Breast epithelium (tissue), 4 donors: ENCODE results near the gene ADCY7. TPM values are rescaled to one million over a fixed set of nuclear protein-coding genes. Genes with fewer than 3 reads are reported as not detected.

Experiments
- DNase-seq, 2 donors: peaks; one replicate each; pipeline ENCODE4 v3.0.0-alpha.2; 2019; ENCODE audit warnings: low spot score in 2 of 2
- H3K27ac ChIP-seq, 2 donors: fragments of 200-600 bp; sonication (generic) in 1 of 2; one replicate each; pipeline ENCODE4 v1.5.1; 2016 to 2019; ENCODE audit warnings: mild to moderate bottlenecking in 1 of 2
- H3K27me3 ChIP-seq, 2 donors: fragments of 200-600 bp; sonication (generic) in 1 of 2; one replicate each; pipeline versions ENCODE4 v1.5.1 to v1.6.0; 2017 to 2019; ENCODE audit warnings: control low read depth in 1 of 2, mild to moderate bottlenecking in 1 of 2
- H3K36me3 ChIP-seq: fragments of 200-600 bp; one replicate; pipeline ENCODE4 v1.5.1; 2019
- H3K4me1 ChIP-seq, 2 donors: fragments of 200-600 bp; sonication (generic); one replicate each; pipeline ENCODE4 v1.5.1; 2016 to 2019; ENCODE audit warnings: control low read depth in 1 of 2
- H3K4me3 ChIP-seq, 3 donors: fragments of 200-600 bp; sonication (generic); 1 replicate in 2 of 3; 2 replicates in 1 of 3; pipeline ENCODE4 v1.5.1; 2016 to 2019; ENCODE audit warnings: mild to moderate bottlenecking in 3 of 3, moderate library complexity in 2 of 3
- H3K9me3 ChIP-seq, 2 donors: fragments of 200-600 bp; sonication (generic) in 1 of 2; one replicate each; pipeline ENCODE4 v1.5.1; 2016 to 2019; ENCODE audit warnings: control low read depth in 1 of 2
- CTCF ChIP-seq, 3 donors: fragments of 450-650 bp; IDR thresholded peaks; one replicate each; pipeline ENCODE4 v1.5.1; 2016 to 2017; ENCODE audit warnings: antibody characterized with exemption in 3 of 3, mild to moderate bottlenecking in 3 of 3, moderate library complexity in 3 of 3
- POLR2A ChIP-seq: fragments of 450-650 bp; IDR thresholded peaks from one replicate; pipeline ENCODE4 v1.6.1; 2016; ENCODE audit warnings: antibody characterized with exemption, mild to moderate bottlenecking, moderate library complexity
- POLR2AphosphoS5 ChIP-seq, 3 donors: sonication (generic); formaldehyde crosslinking; IDR thresholded peaks; one replicate each; pipeline ENCODE4 v1.6.1; 2017; ENCODE audit warnings: antibody characterized with exemption in 3 of 3
- intact Hi-C: fragments of 100-400 bp; cut with DNase I; formaldehyde crosslinking; loops from one replicate; pipeline ENCODE4 v1.15.1; 2023; ENCODE audit warnings: low total_unique reads
- total RNA-seq, 3 donors: library from RNA; depleted of rRNA; stranded (reverse); fragments of >200 nt; gene quantifications; one replicate each; pipeline ENCODE4 v1.1.0, GENCODE V29; 2016

ADCY7 gene
- total RNA-seq, 3 donors from 2014 or later: 6.2 to 30.7 (median 10.2) TPM

GRCh38 chr16:50284131-50284911 lies 18.0 kb downstream of the ADCY7 start:
- H3K4me3 ChIP-seq: no peak overlapping the region
- no peak overlapping the region for H3K27ac ChIP-seq
- H3K4me1 ChIP-seq: no peaks in the 10 kb centered on the region
- TF ChIP-seq CTCF (IDR thresholded peaks at IDR 0.05) (no peak), POLR2AphosphoS5 (IDR thresholded peaks at IDR 0.05) (no peak), POLR2A (no peak)
- H3K9me3 ChIP-seq: no peaks in the 10 kb centered on the region
- no peaks in the 10 kb centered on the region for H3K27me3 ChIP-seq
- intact Hi-C loops: no loop called here
- DNase-seq: no peak
- no peaks in the 10 kb centered on the region for H3K36me3 ChIP-seq

GRCh38 chr16:50285406-50286003 lies 19.2 kb downstream of the ADCY7 start:
- H3K4me1 ChIP-seq: no peaks in the 10 kb centered on the region
- intact Hi-C loops: no loop called here
- no peaks in the 10 kb centered on the region for H3K36me3 ChIP-seq
- no peak for DNase-seq
- TF ChIP-seq POLR2AphosphoS5 (IDR thresholded peaks at IDR 0.05) (no peak), CTCF (IDR thresholded peaks at IDR 0.05) (no peak), POLR2A (no peak)
- no peaks in the 10 kb centered on the region for H3K27me3 ChIP-seq
- H3K27ac ChIP-seq: no peak overlapping the region
- no peaks in the 10 kb centered on the region for H3K9me3 ChIP-seq
- no peak overlapping the region for H3K4me3 ChIP-seq

DNA sequence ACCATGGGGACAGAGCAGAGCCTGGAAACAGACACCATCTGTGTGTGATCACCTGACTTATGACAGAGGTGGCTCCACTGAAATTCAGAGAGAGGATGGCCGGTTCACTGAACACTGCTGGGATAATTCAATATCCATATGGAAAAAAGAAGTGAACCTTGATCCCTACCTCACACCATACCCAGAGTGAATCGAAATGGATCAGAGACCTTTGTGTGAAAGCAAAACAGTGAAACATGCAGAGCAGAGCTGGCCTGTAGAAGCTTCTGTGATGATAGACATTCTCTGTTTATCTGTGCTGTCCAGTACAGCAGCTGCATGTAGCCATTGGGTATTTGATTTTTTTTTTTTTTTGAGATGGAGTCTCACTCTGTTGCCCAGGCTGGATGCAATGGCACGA lies 20.3 kb downstream of the ADCY7 start:
- no peaks in the 10 kb centered on the region for H3K27me3 ChIP-seq
- H3K36me3 ChIP-seq: no peaks in the 10 kb centered on the region
- DNase-seq: no peak
- no peak overlapping the region for H3K27ac ChIP-seq
- H3K9me3 ChIP-seq: no peaks in the 10 kb centered on the region
- TF ChIP-seq POLR2A (no peak), POLR2AphosphoS5 (IDR thresholded peaks at IDR 0.05) (no peak), CTCF (IDR thresholded peaks at IDR 0.05) (no peak)
- no peaks in the 10 kb centered on the region for H3K4me1 ChIP-seq
- intact Hi-C loops: no loop called here
- no peak overlapping the region for H3K4me3 ChIP-seq

DNA sequence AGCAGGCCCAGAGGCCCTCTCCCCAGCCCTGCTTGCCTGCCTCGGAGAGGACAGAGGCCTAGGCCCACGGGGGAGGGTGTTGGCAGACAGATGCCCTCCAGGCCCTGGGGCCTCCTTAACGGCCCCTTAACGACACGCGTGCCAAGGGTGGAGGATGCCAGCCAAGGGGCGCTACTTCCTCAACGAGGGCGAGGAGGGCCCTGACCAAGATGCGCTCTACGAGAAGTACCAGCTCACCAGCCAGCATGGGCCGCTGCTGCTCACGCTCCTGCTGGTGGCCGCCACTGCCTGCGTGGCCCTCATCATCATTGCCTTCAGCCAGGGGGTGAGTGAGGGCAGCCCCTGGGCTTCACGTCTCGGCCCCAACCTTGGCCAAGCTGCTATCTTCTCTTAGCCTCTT lies 21.7 kb downstream of the ADCY7 start:
- TF ChIP-seq POLR2A: no peak
- TF ChIP-seq POLR2AphosphoS5 (IDR thresholded peaks at IDR 0.05): no peak
- TF ChIP-seq CTCF (IDR thresholded peaks at IDR 0.05): no peak
- Histone ChIP-seq H3K9me3 (no peaks in the 10 kb centered on the region), H3K4me1 (no peaks in the 10 kb centered on the region), H3K4me3 (no peak overlapping the region), H3K27me3 (no peaks in the 10 kb centered on the region), H3K27ac (no peak overlapping the region), H3K36me3 (no peaks in the 10 kb centered on the region)
- no peak for DNase-seq
- intact Hi-C loops: no loop called here

GRCh38 chr16:50288920-50289319 lies 22.6 kb downstream of the ADCY7 start:
- TF ChIP-seq POLR2AphosphoS5 (IDR thresholded peaks at IDR 0.05) (no peak), CTCF (IDR thresholded peaks at IDR 0.05) (no peak), POLR2A (no peak)
- Histone ChIP-seq H3K4me1 (no peaks in the 10 kb centered on the region), H3K27ac (no peak overlapping the region), H3K36me3 (no peaks in the 10 kb centered on the region), H3K4me3 (no peak overlapping the region), H3K9me3 (no peaks in the 10 kb centered on the region), H3K27me3 (no peaks in the 10 kb centered on the region)
- intact Hi-C loops: no loop called here
- no peak for DNase-seq
